A673 (cell line): ENCODE data around the gene TASP1. TPM values are rescaled to one million over a fixed set of nuclear protein-coding genes. Genes with fewer than 3 reads are reported as not detected.

Experiments used
- BruUV-seq: library from RNA; stranded (reverse); fragments of 400-500 nt; replicated peaks from 2 replicates; lab custom pipeline; 2021; lab: Mats Ljungman, UMichigan
- CTCF ChIA-PET: fragments of 300-600 bp; sonication (Branson Sonifier 250); formaldehyde crosslinking; loops from one replicate; lab custom pipeline; 2022; ENCODE audit warnings: antibody characterized with exemption; lab: Charles Lee
- POLR2A ChIA-PET: fragments of 300-600 bp; sonication (Branson Sonifier 250); formaldehyde crosslinking; loops from one replicate; lab custom pipeline; 2022; ENCODE audit warnings: antibody characterized with exemption; ENCODE audit not compliant: low non-redundant PET; lab: Charles Lee
- DNase-seq: peaks from one replicate; pipeline ENCODE4 v3.0.0-alpha.2; 2015; ENCODE audit warnings: low spot score
- H3K27ac ChIP-seq: fragments of 200-600 bp; sonication (generic); 2 replicates; pipeline ENCODE4 v1.5.1; 2016; ENCODE audit warnings: mixed run types, low read depth, mild to moderate bottlenecking, mixed read lengths, antibody characterized with exemption, low read length; ENCODE audit not compliant: poor library complexity, severe bottlenecking
- H3K27me3 ChIP-seq: fragments of 200-600 bp; sonication (generic); replicated peaks from 2 replicates; pipeline ENCODE4 v1.6.1; 2017; ENCODE audit warnings: mixed run types, low read depth, mild to moderate bottlenecking, mixed read lengths, antibody characterized with exemption, low read length; ENCODE audit not compliant: insufficient read depth, poor library complexity
- H3K36me3 ChIP-seq: fragments of 200-600 bp; sonication (generic); 2 replicates; pipeline ENCODE4 v1.6.1; 2016; ENCODE audit warnings: mixed run types, mild to moderate bottlenecking, mixed read lengths, antibody characterized with exemption, low read length; ENCODE audit not compliant: insufficient read depth, poor library complexity, severe bottlenecking
- H3K4me1 ChIP-seq: fragments of 200-600 bp; sonication (generic); 2 replicates; pipeline ENCODE4 v1.6.1; 2017; ENCODE audit warnings: mixed run types, mild to moderate bottlenecking, mixed read lengths, antibody characterized with exemption, low read length; ENCODE audit not compliant: insufficient read depth, poor library complexity, severe bottlenecking
- H3K4me3 ChIP-seq: fragments of 200-600 bp; sonication (generic); 2 replicates; pipeline ENCODE4 v1.5.1; 2016; ENCODE audit warnings: low read depth, mixed run types, mild to moderate bottlenecking, mixed read lengths, low read length; ENCODE audit not compliant: poor library complexity, severe bottlenecking
- H3K9me3 ChIP-seq: fragments of 200-600 bp; sonication (generic); 2 replicates; pipeline ENCODE4 v1.6.1; 2016; ENCODE audit warnings: mixed run types, low read depth, mild to moderate bottlenecking, mixed read lengths, antibody characterized with exemption, low read length; ENCODE audit not compliant: poor library complexity, severe bottlenecking
- EZH2 ChIP-seq: fragments of 200-600 bp; sonication (generic); IDR thresholded peaks from 2 replicates; pipeline ENCODE4 v1.6.1; 2017; ENCODE audit warnings: borderline replicate concordance, low read depth, mild to moderate bottlenecking, mixed read lengths, antibody characterized with exemption, low read length; ENCODE audit not compliant: poor library complexity, severe bottlenecking
- intact Hi-C: fragments of 100-400 bp; cut with micrococcal nuclease; formaldehyde crosslinking; loops from one replicate; pipeline ENCODE4 v1.10.0; 2022; ENCODE audit not compliant: unreplicated experiment
- total RNA-seq: library from RNA; stranded (reverse); gene quantifications from 2 replicates; pipeline ENCODE4 v1.2.3, GENCODE V29; 2021
- TF ChIP-seq, protein P1 (sequence below): fragments of 300-800, 200-600 bp; sonication (generic); conservative IDR thresholded peaks from 2 replicates; pipeline ENCODE4 v1.5.1; 2017; ENCODE audit warnings: low read depth, mild to moderate bottlenecking, antibody characterized with exemption, low read length, moderate library complexity, mixed read lengths

Gene TASP1
- total RNA-seq, 1 experiment from 2014 or later, result 15.6 TPM

DNA sequence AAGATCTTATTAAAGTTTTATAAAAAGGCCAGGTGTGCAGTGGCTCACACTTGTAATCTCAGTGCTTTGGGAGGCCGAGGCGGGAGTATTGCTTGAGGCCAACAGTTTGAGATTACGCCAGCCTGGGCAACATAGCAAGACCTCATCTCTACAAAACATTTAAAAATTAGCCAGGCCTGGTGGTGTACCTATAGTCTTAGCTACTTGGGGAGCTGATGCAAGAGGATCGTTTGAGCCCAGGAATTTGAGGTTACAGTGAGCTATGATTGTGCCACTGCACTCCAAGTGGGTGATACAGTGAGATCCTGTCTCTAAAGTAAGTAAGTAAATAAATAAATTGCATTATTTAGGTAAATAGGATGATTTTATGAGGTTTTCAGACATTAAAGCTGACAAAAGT, 234.4 kb downstream of the TASP1 start:
- Histone ChIP-seq H3K4me3 (no peak overlapping the region), H3K4me1 (peaks cover 20% of the 10 kb centered on the region), H3K27ac (no peak overlapping the region), H3K36me3 (no peaks in the 10 kb centered on the region), H3K27me3 (no peaks in the 10 kb centered on the region), H3K9me3 (no peaks in the 10 kb centered on the region)
- BruUV-seq, result no TSS peak
- TF ChIP-seq EZH2, result no peak
- TF ChIP-seq, protein P1, sequence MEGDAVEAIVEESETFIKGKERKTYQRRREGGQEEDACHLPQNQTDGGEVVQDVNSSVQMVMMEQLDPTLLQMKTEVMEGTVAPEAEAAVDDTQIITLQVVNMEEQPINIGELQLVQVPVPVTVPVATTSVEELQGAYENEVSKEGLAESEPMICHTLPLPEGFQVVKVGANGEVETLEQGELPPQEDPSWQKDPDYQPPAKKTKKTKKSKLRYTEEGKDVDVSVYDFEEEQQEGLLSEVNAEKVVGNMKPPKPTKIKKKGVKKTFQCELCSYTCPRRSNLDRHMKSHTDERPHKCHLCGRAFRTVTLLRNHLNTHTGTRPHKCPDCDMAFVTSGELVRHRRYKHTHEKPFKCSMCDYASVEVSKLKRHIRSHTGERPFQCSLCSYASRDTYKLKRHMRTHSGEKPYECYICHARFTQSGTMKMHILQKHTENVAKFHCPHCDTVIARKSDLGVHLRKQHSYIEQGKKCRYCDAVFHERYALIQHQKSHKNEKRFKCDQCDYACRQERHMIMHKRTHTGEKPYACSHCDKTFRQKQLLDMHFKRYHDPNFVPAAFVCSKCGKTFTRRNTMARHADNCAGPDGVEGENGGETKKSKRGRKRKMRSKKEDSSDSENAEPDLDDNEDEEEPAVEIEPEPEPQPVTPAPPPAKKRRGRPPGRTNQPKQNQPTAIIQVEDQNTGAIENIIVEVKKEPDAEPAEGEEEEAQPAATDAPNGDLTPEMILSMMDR, result no peak
- no peak for DNase-seq
- intact Hi-C loops, result no loop called here
- ChIA-PET POLR2A (no interaction called here), CTCF (no interaction called here)

DNA sequence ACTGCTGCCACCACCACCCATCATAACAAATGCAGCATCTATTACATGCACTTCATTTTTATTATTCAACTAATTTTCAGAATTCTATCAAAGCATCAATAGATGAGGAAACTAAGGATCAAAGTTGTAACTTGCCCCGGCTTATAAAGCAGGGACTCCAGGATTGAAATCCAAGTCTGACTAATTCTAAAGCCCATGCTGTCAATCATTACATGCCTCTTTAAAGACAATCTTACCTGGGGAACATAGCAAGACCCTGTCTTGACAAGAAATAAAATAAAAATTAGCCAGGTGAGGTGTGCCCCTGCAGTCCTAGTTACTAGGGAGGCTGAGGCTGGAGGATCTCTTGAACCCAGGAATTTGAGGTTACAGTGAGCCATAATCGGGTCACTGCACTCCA, 235.3 kb downstream of the TASP1 start:
- TF ChIP-seq, protein P1, result no peak
- TF ChIP-seq EZH2, result no peak
- CTCF ChIA-PET, result no interaction called here
- DNase-seq, result no peak
- Histone ChIP-seq H3K36me3 (no peaks in the 10 kb centered on the region), H3K27me3 (no peaks in the 10 kb centered on the region), H3K4me1 (peaks cover 21% of the 10 kb centered on the region), H3K9me3 (no peaks in the 10 kb centered on the region), H3K27ac (no peak overlapping the region), H3K4me3 (no peak overlapping the region)
- POLR2A ChIA-PET, result no interaction called here
- intact Hi-C loops, result no loop called here
- no TSS peak for BruUV-seq

DNA sequence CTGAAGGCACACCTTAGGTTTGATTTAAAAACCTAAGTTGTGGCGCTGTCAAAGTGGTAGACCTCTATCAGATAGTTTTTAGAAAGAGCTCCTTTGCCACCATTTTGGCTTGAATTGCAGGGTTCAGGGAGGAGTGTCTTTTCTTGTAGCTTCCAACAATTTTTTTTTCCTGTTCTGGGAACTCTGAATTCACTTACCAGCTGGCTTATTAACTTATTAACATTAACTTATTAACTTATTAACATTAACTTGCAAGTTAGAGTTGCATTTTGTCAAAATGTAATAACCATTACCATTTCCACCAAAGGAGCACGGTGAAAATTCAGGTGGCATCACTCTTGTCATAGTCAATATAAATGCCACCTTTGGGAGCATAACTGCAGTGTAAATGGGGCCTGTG, 235.7 kb downstream of the TASP1 start:
- no peak for DNase-seq
- H3K4me3 ChIP-seq, result no peak overlapping the region
- peaks cover 26% of the 10 kb centered on the region for H3K4me1 ChIP-seq
- BruUV-seq, result no TSS peak
- CTCF ChIA-PET, result no interaction called here
- intact Hi-C loops, result no loop called here
- no peak overlapping the region for H3K27ac ChIP-seq
- no peaks in the 10 kb centered on the region for H3K27me3 ChIP-seq
- H3K36me3 ChIP-seq, result no peaks in the 10 kb centered on the region
- no peak for TF ChIP-seq EZH2
- TF ChIP-seq, protein P1, result no peak
- POLR2A ChIA-PET, result no interaction called here
- H3K9me3 ChIP-seq, result no peaks in the 10 kb centered on the region
